Jurkat, Clone E6-1 (cell line): Measurements from ENCODE around the gene SORCS1.

ENCODE experiments used
- DNase-seq: peaks from one replicate; pipeline ENCODE4 v3.0.0-alpha.2; 2011; ENCODE audit warnings: low read depth, low spot score
- H3K4me3 ChIP-seq: 2 replicates; pipeline ENCODE4 v1.5.1; 2011; ENCODE audit warnings: mild to moderate bottlenecking, low read length, control low read depth, moderate library complexity

The SORCS1 gene

DNA sequence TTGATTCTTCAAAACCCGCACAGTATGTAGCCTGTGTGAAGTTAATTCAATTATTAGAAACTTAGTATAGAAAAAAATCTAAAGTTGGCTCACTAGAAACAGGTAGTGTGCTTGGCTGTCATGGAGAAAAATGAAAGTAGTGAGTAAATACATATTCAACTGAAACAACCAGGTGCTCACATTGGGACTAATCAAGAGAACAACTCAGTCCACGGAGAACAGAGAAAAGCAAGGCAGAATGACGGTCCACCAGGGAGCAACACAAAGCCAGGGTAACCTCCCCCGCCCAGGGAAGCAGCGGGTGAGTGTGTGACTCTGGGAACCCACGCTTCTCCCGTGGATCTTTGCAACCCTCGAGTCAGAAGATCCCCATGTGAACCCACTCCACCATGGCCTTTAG is 300.5 kb downstream of the SORCS1 start:
- no peak overlapping the region for H3K4me3 ChIP-seq
- no peak for DNase-seq

GRCh38 chr10:106863549-106863948 is 301.0 kb downstream of the SORCS1 start:
- DNase-seq, result no peak
- H3K4me3 ChIP-seq, result no peak overlapping the region

GRCh38 chr10:106859892-106860652 is 304.4 kb downstream of the SORCS1 start:
- no peak for DNase-seq
- H3K4me3 ChIP-seq, result no peak overlapping the region

DNA sequence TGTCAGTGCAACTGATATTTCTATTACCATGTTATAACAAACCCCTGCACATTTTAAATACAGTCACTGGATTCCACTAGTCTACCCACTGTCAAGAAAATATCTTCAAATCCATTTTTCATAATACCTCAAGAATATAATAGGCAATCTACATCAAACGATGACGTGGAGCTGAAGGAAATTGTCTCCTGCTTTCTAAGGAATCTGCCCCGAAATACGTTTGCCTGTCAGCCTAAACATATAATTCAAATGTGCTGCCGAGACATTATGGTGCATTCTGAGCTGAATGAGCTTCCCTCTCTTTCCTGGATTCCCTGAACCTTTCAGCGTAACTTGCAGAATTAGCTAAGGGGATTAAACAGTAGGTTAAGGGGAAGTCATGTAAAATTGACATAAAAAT is 306.8 kb downstream of the SORCS1 start:
- no peak overlapping the region for H3K4me3 ChIP-seq
- DNase-seq, result no peak

DNA sequence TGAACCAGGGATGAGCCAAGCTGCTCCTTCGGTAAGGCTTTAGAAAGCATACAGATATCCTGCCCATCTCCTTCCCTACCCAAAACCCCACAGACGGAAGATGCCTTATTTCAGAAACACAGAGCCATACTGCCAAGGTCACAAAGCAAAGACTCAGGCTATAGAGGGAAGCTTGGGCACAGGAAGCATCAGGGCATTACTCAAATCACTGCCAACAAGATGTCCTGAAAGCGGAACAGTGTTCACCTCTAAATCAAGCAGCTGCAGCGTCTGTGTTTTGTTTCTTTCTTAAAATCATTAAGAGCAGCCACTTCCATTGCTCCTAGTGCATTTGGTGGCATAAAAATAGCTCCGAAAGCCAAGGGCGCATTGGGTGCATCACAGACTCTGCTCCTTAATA is 307.3 kb downstream of the SORCS1 start:
- H3K4me3 ChIP-seq, result no peak overlapping the region
- DNase-seq, result no peak

- DNase-seq, result no peak
- no peak overlapping the region for H3K4me3 ChIP-seq
Measured at GRCh38 chr10:106836933-106837663, 327.4 kb downstream of the SORCS1 start.

GRCh38 chr10:106832846-106833245 is 331.7 kb downstream of the SORCS1 start:
- H3K4me3 ChIP-seq, result no peak overlapping the region

DNA sequence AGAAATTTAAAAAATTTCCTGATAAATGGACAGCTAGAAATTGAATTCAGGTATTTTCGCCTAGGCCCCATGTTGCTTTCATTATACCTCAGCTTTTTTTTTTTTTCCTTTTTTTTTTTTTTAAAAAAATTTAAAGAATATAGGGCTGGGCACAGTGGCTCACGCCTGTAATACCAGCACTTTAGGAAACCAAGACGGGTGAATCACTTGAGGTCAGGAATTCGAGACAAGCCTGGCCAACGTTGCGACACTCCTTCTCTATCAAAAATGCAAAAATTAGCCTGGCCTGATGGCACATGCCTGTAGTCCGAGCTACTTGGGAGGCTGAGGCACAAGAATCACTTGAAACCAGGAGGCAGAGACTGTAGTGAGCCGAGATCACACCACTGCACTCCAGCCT is 334.0 kb downstream of the SORCS1 start:
- no peak for DNase-seq
- H3K4me3 ChIP-seq, result no peak overlapping the region

More at GRCh38 chr10:106832846-106833245, 331.7 kb downstream of the SORCS1 start:
- DNase-seq, result no peak

GRCh38 chr10:106830006-106830405 is 334.5 kb downstream of the SORCS1 start:
- DNase-seq, result no peak
- H3K4me3 ChIP-seq, result no peak overlapping the region

GRCh38 chr10:106826716-106827115 is 337.8 kb downstream of the SORCS1 start:
- DNase-seq, result no peak
- H3K4me3 ChIP-seq, result no peak overlapping the region

DNA sequence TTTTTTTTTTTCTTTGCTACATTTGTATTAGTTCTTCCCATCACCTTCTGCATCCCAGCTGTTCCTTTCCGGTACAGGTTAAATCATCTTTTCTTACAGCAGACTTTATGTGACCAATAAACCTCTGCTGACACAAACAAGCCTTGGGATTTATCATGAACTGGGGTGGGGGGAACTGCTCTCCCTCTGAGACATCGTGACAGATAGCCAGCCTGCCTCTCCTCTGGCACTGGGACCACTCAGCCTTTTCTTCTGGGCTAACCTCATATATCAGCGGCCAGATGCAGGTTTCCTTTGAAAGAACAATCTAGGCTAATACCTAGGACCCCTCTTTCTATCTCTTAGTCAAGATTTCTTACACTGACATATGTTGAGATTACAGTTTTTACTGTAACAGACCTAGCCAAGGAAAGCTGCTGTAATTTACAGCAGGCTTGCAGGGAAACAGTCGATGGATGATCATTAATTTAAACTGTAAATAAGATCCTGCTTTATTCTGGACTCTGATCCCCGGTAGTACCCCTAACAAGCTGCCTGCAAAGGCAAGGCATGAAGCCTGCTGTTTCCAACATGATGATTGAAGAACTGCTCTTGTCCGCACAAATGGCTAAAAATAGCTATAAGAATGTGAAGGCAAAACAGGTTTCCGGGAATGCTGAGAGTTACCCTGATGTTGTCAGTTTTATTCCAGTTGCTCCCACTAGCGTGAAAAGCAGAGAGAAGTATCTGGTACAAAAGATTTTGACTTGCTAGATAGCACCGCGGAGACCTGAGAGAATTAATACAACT is 338.7 kb downstream of the SORCS1 start:
- no peak overlapping the region for H3K4me3 ChIP-seq
- no peak for DNase-seq

DNA sequence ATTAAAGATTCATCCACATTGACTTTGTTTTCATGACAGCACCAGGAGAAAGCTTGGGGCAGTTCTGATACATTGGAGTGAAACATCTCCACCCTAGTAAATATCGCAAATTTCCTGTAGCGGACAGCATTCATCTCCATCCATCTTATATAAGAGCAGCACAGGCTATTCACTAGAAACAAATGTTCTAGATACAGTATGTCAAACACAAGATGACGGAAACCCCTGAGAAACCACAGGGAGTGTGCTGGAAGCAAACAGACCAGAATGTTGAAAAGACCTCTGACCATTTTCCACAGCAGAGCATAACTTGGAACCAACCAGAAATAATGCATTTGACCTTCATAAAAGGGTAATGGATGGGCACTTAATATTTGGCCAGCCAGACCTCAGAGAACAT is 343.9 kb downstream of the SORCS1 start:
- no peak for DNase-seq
- H3K4me3 ChIP-seq, result no peak overlapping the region

GRCh38 chr10:106819490-106819889 is 345.0 kb downstream of the SORCS1 start:
- H3K4me3 ChIP-seq, result no peak overlapping the region
- no peak for DNase-seq

DNA sequence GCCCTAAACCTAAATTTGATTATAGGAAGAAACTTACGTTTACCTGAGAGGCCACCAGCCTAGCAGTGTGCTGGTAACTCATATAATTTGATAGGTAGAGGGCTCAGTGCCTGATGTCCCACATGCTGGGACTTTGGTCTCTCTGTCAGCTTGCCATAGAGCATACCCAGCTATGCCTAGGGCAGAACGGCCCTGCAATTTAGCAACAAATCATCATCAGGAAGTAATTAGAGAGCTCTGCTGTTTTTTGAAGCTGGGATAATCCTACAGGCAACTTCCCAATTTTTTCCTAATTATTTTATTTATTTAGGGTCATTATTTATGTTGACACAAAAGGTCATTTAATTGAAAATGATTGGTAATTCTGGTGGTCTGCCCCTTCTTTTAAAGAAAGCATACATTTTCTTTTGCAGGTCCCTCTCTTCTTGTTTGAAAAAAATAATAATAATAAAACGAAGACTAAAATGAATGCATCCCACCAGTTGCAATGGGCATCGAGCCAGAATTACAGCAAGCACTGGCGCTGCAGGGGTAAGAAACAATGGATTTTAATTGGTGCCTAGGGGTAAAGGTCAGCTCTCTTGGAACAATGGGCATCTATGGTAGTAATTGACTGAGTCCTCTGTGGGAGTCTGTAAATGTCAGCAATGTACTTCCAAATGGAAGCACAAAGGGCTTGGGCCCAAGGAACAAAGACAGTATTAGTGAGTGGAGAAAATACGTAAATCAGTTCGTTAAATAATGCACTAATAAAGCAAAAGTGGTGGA is 348.0 kb downstream of the SORCS1 start:
- H3K4me3 ChIP-seq, result no peak overlapping the region
- DNase-seq, result no peak

DNA sequence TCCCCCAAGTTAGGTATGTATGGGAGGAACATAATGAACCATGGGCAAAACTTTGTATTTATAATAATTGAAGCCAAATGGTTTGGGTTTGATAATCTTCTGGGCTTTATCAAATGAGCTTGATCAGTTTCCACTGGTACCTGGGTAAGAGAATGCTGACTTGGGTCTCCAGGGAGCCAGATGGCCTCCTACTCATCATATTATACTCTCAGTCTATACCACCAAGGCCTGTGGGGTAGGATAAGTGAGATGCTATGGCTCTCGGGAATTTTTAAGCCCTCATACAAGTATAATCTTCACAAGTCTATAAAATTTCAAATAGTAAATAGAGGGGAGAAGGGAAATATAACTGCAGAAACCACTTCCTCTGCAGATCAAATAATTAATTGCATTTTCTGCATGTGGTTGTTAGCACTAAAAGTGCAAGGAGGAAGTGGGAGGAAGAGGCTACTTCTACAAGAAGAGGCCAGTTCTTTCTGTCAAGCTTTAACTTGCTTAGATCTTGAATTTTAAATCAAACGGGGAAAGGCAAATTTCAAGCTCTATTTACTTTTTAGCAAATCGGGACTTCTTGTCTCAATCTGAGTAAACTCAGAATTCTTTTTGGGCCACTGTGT is 349.0 kb downstream of the SORCS1 start:
- no peak for DNase-seq
- H3K4me3 ChIP-seq, result no peak overlapping the region

DNA sequence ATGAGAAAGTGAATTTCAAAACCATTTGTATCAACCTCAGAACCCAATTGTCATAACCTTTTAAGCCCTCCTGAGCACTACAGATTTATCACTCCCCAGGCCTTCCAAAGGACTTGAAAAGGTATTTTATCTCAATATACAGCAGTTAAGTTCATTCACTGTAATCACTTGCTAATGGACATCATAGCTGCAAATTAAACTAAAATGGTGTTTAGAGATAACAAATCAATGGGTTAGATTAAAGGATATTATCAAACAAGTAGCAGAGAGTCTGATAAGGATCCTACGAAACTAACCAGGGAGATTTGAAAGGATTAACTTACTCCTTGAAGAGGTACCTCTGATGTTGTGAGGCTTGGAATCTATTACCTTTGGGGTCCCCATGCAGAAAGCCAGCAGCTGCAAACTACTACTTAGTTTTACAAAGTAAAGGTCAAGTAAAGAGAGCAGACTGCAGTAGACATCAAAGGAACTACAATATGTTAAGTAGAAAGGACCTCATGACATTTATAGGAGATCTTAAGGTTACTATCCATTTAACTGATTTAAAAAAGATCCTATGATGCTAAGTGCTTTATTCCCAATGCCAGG is 359.4 kb downstream of the SORCS1 start:
- H3K4me3 ChIP-seq, result no peak overlapping the region
- no peak for DNase-seq

DNA sequence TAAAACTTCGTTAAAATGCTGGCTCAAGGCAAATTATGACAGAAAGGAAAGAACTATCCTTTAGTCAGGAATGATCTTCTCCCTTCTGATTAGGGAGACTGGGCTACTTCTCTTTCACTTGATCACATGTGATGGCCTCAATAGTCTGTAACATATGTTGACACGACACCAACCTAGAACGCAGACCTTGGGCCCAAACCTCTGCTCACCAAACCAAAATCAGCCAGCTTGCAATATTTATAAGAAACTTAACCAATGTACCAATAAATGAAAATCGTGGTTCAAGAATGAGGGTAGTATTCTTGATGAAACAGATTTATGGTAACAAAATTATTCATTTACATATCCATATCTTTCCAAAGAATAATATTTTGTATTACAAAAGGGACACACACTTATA is 361.6 kb downstream of the SORCS1 start:
- no peak for DNase-seq

DNA sequence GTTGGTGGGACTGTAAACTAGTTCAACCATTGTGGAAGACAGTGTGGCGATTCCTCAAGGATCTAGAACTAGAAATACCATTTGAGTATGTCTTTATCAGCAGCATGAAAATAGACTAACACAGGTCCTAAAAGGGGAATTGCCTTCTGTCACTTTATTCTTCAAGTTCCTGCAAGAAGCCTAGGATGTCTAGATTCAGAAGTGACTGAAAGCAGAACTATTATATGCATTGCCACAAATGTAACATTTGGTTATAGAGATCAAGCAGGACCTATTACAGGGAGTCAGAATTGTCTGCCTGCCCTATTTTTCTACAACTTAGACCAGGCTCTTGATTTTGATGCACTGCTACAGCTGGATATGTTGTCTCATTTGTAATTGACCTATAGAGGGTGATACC is 364.7 kb downstream of the SORCS1 start:
- no peak overlapping the region for H3K4me3 ChIP-seq
- no peak for DNase-seq

More for the DNA sequence above, 361.6 kb downstream of the SORCS1 start:
- no peak overlapping the region for H3K4me3 ChIP-seq
